HG03108 (cell line): Measurements from ENCODE around the gene STRIP2.
"Not testable (repeated sequence)": the region's sequence is repeated elsewhere in the genome, so short reads cannot be mapped to it uniquely, and the experiment has no call there.

ENCODE experiments used
- ATAC-seq: cut with Tn5 transposase; IDR thresholded peaks from one replicate; pipeline ENCODE4 v1.9.1; 2021; ENCODE audit warnings: moderate library complexity; ENCODE audit not compliant: unreplicated experiment

STRIP2 gene

DNA sequence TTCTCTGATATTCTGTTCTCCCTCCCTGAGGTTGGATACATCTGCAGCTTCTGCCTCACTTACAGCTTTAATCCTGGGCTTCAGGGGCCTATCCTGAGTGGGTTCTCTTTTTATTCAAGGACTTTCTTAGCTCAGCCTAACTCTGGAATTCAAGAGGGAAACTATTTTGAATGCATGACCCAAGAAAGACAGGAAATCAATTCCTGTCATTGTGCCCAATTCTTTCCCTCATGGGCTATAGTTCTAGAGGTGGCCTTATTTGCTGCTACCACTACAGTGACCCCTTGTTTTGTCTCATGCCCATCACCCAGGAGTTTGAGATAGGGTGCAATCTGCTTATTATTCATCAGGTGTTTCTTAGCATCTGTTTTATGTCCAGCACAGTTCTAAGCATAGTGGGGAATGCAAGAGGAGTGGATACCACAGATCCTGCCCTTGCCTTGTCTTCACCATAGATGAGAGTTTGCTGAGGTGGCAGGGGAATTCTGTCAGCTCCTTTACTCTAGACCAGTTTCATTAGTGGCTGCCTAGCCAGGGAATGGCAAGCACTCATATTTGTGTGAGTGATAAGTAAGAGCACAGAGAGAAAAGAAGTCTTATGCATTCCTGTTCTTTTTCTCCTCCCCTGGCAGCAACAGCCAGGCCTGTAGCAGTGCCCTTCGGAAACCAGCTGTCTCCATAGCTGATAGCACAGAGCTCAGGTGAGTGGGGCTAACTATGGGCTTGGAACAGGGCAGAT lies 19.4 kb downstream of the STRIP2 start:
- no peak for ATAC-seq

DNA sequence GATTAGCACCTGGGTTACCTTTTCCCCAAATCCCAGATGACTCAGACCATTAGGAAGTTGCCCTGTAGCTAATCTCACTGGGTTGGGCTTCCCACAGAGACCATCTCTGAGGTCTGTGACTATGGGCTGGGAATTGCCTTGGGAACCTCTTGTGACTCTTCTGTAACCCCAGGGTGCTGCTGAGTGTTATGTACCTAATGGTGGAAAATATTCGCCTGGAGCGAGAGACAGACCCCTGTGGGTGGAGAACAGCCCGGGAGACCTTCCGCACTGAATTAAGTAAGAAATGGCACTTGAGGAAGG lies 20.0 kb downstream of the STRIP2 start:
- ATAC-seq: no peak

DNA sequence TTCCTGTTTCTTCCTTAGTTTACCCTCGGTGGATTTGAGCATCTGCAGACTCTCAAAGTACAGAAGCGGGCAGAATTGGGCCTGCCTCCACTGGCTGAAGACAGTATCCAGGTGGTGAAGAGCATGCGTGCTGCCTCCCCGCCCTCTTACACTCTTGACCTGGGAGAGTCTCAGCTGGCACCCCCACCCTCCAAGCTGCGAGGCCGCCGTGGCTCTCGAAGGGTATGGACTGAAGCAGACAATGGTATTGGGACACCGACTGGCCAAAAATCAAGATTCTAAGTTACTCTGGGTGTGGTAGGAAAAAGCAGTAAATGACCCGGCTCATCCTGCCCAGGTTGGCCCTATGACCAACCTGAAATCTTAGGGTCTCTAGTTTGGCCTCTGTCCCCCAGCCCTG lies 22.2 kb downstream of the STRIP2 start:
- ATAC-seq: no peak

DNA sequence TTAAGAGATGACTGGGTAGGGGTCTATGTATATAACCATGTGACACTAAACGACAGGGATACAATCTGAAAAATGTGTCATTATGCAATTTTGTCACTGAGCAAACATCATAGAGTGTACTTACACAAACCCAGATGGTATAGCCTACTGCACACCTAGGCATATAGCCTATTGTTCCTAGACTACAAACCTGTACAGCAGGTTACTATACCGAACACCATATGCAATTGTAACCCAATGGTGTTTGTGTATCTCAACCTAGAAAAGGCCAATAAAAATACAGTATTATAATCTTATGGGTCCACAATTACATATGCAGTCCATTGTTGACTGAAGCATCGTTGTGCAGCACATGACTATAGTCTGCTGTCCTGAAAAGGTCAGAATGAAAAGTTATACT lies 22.9 kb downstream of the STRIP2 start:
- ATAC-seq: no peak

DNA sequence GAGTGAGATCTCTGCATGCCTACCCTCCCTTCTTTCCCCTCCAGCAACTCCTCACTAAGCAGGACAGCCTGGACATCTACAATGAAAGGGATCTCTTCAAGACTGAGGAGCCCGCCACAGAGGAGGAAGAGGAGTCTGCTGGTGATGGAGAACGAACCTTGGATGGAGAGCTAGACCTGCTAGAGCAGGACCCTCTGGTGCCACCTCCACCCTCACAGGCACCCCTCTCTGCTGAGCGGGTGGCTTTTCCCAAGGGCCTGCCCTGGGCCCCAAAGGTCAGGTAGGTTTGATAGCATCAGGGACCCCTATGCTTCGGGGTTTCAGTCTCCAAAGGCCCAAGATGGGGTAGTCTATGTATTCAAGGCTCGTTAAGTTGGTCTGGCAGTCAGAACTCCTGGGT lies 23.9 kb downstream of the STRIP2 start:
- no peak for ATAC-seq

DNA sequence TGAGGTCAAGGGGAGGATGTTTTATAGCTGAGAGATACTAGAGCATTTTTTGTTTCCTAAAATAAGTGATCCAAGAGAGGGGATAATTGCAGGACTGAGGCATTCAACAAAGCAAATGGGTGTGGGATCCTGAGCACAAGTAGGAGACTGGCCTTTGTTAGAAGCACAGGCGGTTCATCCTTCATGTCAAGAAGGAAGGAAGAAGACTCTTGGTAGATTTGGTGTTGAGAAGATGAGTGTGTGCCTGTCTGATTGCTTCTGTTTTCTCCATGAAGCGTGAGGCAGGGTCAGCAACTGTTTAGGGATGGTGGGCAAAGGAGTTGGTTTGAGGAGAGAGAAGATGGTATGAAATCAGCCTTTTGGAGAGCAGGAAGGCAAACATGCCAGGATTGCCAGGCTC lies 27.6 kb downstream of the STRIP2 start:
- ATAC-seq: no peak

DNA sequence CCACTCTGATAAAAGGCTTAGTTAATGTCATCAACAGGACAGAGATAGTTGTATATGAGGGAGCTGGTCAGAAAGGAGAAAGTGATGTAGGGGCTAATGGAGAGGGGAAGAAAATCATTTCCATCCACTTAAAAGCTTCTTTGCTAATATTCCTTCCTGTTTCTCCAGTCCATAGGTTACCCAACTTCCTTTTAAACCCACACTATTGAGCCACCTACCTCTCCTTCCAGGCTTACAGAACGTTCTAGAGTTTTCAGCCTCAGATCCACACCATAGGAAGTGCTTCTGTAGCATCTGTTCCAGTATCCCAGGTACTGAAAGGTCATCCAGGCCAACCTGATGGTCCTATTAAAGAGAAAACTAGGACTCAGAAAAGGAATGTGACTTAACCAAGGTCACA lies 28.2 kb downstream of the STRIP2 start:
- ATAC-seq: no peak

DNA sequence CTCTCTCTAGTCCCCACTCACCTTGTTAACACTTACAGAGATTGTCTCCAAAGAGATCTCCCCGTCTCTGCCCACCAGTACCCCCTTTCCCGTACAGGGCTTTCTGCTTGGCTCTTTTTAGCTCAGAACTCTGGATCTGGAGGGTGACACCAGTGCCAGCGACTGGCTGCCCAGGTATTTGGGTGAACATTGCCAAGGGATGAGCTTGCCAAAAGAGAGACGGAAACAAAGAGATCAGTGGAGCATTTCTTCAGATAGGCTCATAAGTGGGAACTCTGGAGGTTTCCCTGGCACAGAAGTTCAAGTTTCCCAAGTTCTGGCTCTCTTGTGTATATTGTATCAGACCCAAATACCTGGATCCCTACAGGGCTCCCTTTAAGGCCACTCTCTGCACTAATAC lies 30.0 kb downstream of the STRIP2 start:
- no peak for ATAC-seq

DNA sequence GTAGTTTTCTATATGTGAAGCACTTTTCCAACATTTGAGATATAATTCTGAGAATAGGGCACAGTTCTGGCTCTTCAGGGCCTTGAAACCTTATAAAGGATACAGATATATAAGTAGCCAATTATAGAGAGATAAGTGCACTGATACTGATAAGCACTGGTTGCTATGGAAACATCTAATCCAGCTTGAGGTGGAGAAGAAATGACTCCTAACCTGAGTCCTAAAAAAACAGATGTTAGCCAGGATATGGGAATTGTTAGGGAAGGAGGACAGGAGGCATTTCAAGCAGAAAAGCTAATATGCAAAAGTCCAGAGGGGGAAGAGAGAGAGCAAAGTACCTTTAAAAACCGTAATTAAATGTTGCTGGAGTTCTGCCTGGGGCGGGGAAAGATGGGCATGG lies 30.8 kb downstream of the STRIP2 start:
- no peak for ATAC-seq

DNA sequence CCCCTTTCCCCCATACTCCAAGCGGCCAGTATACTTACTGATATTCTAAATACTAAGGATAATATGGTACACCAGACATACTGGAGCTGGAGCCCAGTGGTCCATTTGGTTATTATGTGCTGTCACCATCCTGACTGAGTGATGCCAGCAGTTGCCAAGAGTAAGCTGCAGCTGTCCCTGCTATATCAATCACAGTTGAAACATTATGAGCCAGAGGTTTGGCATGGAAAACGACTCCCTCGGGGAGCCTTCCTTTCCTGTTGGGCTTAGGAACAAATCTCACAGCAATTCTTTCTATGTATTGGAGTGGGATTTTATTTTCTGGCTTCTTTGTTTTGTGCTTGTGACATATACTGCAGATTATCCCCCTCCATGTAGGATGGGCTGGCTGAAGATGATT lies 32.6 kb downstream of the STRIP2 start:
- ATAC-seq: no peak

DNA sequence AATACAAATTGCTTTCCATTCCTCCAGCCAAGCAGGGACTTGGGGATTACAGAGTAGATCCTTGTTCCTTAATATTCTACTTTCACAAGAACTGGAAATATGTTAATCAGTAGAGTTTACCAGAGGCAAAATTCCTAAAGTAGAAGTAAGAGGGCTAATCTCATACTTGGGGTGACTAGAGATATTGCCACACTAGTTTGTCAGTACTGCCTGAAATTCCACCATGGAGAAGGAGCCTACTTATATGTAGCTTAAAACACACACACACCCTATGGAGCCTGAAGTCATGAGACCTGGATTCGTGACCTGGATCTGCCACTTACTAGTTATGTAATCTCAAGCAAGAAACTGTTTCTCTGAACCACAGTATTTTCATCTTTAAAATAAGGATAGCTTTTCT lies 33.9 kb downstream of the STRIP2 start:
- no peak for ATAC-seq

DNA sequence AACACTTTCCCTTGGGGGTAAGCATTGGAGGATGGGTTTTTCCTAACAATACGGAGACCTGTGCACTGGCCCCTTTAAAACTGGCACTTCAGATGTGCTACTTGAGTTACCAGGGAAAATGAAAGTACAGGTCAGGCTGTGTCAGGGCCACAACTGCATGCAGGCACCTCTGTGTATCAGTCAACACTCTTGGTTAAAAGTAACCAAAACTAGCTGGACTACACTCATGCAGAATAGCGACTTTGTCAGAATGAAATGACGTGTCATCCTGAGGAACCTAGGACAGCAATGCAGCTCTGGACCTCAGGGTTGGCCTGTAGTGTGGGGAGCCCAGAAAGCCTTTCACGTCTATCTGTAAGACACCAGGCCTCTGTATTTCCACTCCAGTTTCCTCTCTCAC lies 34.3 kb downstream of the STRIP2 start:
- no peak for ATAC-seq

DNA sequence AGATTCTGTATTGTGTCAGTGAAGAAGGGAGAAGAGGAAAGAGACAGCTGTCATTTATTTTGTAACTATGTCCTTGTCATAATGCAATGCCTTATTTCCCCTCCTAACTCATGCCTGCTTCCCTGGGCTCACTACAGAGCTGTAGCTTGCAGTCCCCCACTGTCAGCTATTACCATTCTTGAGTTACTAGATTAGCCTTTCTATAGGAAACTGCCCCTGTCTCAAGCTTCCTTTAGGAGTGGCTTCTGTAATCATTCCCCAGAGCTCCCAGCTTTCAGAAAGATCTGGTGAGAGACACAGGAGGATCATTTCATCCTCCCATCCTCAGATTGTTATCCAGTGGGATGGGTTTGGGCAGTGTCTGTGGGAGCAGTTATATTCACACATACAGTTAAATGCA lies 35.7 kb downstream of the STRIP2 start:
- no peak for ATAC-seq

DNA sequence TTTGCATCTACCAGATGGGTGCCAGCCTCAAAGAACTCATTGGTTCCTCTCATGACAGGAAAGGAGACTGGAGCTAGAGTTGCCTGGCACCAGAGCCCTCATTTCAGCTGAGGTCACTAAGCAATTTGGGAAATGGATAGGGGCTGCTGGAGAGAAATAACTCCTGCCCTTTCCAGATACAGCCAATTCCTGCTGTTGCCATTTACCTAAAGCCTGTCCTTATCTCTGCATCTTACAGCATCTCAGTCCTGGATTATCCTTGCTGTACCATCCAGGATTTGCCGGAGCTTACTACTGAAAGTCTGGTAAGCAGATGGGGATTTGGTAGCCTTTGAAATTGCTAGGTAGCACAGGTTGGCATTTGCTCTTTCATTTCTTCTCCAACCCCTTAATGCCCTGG lies 36.2 kb downstream of the STRIP2 start:
- no peak for ATAC-seq

DNA sequence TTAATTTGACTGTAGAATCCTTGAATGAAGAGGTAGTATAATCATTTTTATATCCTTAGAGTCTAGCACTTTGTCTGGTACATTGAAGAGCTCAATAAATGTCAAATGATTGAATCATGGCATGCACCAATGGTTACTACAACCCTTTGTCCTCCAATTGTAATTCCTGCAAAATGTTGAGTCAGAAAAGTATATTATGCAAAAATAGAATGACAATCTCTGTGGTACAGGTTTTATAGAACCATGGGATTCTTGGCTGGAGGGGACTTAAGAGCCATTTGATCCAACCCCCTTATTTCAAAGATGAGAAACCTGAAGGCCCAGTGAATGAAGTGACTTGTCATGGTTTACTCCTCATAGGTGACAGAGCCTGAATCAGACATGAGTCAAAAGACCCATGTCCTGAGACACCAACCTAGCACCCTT lies 37.2 kb downstream of the STRIP2 start:
- ATAC-seq: no peak

DNA sequence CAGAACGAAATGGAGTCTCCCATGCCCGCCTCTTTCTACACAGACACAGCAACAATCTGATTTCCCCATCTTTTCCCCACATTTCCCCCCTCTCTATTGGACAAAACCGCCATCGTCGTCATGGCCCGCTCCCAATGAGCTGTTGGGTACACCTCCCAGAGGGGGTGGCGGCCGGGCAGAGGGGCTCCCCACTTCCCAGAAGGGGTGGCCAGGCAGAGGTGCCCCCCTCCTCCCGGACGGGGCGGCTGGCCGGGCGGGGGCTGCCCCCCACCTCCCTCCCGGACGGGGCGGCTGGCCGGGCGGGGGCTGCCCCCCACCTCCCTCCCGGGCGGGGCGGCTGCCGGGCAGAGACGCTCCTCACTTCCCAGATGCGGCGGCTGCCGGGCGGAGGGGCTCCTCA lies 41.7 kb downstream of the STRIP2 start:
- not testable (repeated sequence) for ATAC-seq

DNA sequence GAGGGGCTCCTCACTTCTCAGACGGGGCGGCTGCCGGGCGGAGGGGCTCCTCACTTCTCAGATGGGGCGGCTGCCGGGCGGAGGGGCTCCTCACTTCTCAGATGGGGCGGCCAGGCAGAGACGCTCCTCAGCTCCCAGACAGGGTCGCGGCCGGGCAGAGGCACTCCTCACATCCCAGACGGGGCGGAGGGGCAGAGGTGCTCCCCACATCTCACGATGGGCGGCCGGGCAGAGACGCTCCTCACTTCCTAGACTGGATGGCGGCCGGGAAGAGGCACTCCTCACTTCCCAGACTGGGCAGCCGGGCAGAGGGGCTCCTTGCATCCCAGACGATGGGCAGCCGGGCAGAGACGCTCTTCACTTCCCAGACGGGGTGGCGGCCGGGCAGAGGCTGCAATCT lies 42.2 kb downstream of the STRIP2 start:
- not testable (repeated sequence) for ATAC-seq

DNA sequence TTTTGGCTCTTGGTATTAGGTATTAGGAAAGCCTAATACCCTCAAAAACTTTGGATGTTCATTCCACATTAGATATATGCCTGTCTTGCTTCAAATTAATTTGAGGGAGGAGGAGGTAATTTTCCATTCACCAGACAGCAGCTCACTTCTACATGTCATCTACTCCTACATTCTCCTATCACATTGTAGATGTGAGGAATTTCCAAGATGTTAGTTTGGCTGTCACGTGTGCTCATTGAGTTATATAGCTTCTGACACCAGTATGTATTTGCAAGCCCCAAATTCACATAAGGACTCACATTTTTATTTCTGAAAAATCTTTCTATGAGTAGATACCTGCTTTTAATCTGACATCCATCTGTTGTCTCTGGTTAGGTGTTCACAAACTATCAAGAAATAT lies 45.6 kb downstream of the STRIP2 start:
- no peak for ATAC-seq

DNA sequence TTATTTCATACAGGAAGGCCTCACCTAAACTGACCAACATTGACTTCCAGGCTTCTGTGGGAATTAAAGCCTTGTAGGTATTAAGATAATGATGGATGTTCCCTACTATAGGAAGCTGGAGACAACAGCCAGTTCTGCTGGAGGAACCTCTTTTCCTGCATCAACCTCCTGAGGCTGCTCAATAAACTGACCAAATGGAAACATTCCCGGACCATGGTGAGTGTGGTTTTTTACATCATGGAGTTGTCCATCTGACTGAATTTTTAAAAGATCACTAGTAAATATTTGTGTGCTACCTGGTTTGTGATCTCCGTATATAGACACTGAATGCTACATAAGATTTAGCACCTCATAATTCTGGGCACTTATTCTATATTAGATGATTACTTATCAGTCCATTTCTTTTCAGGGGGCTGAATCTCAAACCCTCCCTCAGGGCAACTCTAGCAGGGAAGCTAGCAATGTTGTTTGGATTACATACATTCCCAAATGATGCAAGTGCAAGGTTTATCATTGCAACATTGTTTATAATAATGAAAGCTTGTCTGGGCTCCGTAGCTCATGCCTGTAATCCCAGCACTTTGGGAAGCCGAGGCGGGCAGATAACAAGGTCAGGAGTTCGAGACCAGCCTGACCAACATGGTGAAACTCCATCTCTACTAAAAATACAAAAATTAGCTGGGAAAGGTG lies 46.6 kb downstream of the STRIP2 start:
- ATAC-seq: no peak

DNA sequence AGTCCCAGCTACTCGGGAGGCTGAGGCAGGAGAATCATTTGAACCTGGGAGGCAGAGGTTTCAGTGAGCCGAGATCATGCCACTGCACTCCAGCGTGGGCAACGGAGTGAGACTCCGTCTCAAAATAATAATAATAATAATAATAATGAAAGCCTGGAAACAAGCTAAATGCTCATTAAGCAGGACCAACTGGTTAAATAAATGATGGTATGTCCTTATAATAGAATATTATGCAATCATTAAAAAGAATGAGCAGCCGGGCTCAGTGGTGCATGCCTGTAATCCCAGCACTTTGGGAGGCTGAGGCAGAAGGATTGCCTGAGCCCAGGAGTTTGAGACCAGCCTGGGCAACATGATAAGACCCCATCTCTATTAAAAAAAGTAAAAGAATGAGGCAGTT lies 47.1 kb downstream of the STRIP2 start:
- not testable (repeated sequence) for ATAC-seq

DNA sequence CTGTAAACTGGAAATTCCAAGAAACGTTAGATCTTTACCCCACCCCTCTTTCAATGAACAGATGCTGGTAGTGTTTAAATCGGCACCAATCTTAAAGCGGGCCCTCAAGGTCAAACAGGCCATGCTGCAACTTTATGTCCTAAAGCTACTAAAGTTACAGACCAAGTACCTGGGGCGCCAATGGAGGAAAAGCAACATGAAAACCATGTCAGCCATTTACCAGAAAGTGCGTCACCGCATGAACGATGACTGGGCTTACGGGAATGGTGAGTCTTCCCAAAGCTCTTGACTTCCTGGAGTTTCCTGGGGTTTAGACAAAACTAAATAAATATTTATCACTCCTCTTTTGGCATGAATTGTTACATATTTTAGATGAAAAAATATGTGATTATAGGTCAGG lies 48.5 kb downstream of the STRIP2 start:
- ATAC-seq: no peak

DNA sequence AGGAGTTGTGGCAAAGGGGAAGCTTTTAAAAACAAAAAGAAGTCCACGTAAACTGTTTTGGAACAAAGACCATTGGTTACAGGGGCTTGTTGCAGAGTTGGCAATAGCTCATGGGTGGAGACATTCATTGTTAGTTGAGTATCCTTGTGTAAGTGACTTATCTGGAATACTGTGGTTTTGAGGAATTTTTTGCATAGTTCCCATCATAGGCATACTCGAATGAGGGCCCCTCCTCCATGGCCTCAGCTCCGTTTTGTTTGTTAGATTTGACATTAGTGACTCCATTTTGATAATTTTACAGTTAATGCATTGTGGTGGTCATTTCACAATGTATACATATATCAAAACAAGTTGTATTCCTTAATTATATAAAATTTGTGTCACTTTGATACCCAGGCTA lies 55.3 kb downstream of the STRIP2 start:
- no peak for ATAC-seq

DNA sequence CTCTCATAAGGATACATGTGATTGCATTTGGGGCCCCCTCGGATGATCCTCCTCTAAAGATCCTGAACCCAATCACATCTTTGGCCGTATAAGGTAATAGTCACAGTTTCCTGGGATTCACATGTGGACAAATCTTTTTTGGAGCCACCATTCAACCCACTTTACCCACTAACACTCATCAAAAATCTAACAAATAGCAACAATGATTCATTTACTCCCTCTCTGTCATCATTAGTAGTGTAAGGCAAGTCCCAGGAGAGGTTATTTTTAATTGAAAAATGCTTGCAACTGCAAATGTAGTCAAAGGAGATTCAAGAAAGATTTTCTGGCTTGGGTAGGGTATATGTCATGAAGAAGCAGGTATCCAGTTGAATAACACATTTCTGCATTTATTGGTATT lies 58.2 kb downstream of the STRIP2 start:
- ATAC-seq: no peak
